Measurements from ENCODE around the gene ALG12. TPM values are rescaled to one million over a fixed set of nuclear protein-coding genes. Genes with fewer than 3 reads are reported as not detected.
A peak's percentile ranks its signal among the peaks of the same experiment; 100 is the strongest.

Gene ALG12
- total RNA-seq, 4 donors from 2014 or later, result 10.1 to 24.4 (median 18.3) TPM

- Histone ChIP-seq H3K4me3 (peak overlapping the region; percentile 33 to 44 (median 39)), H3K27me3 (no peaks in the 10 kb centered on the region), H3K36me3 (no peaks in the 10 kb centered on the region), H3K4me1 (peaks cover 36 to 53% (median 40%) of the 10 kb centered on the region in 4 donors), H3K9me3 (no peaks in the 10 kb centered on the region), H3K27ac (peak overlapping the region; percentile 86 to 97 (median 92))
- peak; percentile 77 for TF ChIP-seq EP300 (IDR thresholded peaks at IDR 0.05; ENCODE audit: low read depth)
- peak; percentile 79 to 83 (median 82) for TF ChIP-seq POLR2AphosphoS5 (IDR thresholded peaks at IDR 0.05)
- TF ChIP-seq CTCF (IDR thresholded peaks at IDR 0.05), result no peak
- TF ChIP-seq POLR2A (IDR thresholded peaks at IDR 0.05), result peak; percentile 47
- intact Hi-C loops (cut with DNase I; ENCODE audit: low total_unique reads), result no loop called here
- in situ Hi-C loops (cut with MboI; ENCODE audit: low pct_ligation_motif_present in 1 of 4, low pct_unique_long_range_greater_than_20kb in 1 of 4, low sequenced_read_pairs in 3 of 4), result loop anchor here in 1 of 4 donors (10.0 kb wide), 1 partner anchor 49 kb away; no protein-coding TSS in a partner anchor
- DNase-seq, result peak; percentile 92
- WGBS, 2 donors (ENCODE audit: low coverage in 1 of 2), result 10% methylated on average over 19 of the region's 52 CpGs; no CpG with 5 or more reads in 1 of the 2 donors
Measured at GRCh38 chr22:49936018-49936972, 18.1 kb upstream of the ALG12 start.

DNA sequence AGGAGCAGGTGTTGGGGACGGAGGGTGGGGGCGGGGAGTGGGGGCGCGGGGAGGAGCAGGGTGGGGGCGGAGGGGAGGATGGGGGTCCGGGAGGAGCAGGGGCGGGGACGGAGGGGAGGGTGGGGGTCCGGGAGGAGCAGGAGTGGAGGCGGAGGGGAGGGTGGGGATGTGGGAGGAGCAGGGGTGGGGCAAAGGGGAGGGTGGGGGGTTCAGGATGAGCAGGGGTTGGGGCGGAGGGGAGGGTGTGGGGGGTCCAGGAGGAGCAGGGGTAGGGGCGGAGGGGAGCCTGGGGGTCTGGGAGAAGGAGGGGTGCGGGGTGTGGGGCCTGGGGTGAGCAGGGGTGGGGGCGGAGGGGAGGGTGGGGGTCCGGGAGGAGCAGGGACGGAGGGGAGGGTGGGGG is 17.3 kb upstream of the ALG12 start:
- in situ Hi-C loops (cut with MboI; ENCODE audit: low pct_ligation_motif_present in 1 of 4, low pct_unique_long_range_greater_than_20kb in 1 of 4, low sequenced_read_pairs in 3 of 4), result loop anchor here in 1 of 4 donors (10.0 kb wide), 1 partner anchor 49 kb away; no protein-coding TSS in a partner anchor

DNA sequence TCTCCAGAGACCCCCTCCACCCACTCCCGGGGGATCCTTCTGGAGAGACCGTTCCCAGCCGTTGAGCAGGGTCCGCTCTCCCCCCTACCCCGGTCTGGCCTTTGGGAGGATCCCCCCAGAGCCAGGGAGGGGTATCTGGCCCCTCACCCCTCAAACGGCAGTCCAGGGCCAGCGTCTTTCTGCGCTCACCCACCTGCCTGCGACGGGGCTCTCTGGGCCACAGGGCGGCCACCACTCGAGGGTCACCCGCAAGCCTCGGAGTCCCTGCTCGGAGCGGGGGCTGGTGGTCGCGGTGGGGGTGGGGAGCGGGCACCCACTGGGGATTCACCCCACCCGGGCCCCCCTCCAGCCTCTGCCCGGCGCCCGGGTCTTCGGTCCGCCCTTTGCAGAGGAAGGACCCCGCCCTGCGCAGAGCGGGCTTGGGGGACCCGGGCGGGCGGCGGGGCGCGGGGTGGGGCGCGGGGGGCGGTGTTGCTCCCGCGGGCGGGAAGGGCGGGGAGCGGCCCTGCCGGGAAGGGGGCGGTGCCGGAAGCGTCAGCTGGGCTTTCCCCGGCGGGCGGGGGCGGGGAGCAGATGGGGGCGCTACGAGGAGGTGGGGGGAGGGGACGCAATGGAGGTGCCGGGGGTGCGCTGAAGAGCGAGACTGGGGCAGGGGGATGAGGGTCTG is 16.8 kb upstream of the ALG12 start:
- in situ Hi-C loops (cut with MboI; ENCODE audit: low pct_ligation_motif_present in 1 of 4, low pct_unique_long_range_greater_than_20kb in 1 of 4, low sequenced_read_pairs in 3 of 4) (loop anchor here in 2 of 4 donors (5.0 to 10.0 kb wide), 2 partner anchors 50 to 97 kb away; no protein-coding TSS in a partner anchor), intact Hi-C loops (cut with DNase I; ENCODE audit: low total_unique reads) (no loop called here)
- Histone ChIP-seq H3K36me3 (no peaks in the 10 kb centered on the region), H3K4me3 (peak overlapping the region; percentile 24 to 44 (median 38)), H3K27ac (peak overlapping the region; percentile 86 to 97 (median 92)), H3K27me3 (no peaks in the 10 kb centered on the region), H3K9me3 (no peaks in the 10 kb centered on the region), H3K4me1 (peaks cover 36 to 57% (median 43%) of the 10 kb centered on the region in 4 donors)
- peak; percentile 92 for DNase-seq
- 18% methylated on average over 16 of the region's 56 CpGs; no CpG with 5 or more reads in 1 of the 2 donors for WGBS, 2 donors (ENCODE audit: low coverage in 1 of 2)
- TF ChIP-seq POLR2A (IDR thresholded peaks at IDR 0.05) (no peak), CTCF (IDR thresholded peaks at IDR 0.05) (no peak), POLR2AphosphoS5 (IDR thresholded peaks at IDR 0.05) (peak in 1 of 3 donors; percentile 24), EP300 (IDR thresholded peaks at IDR 0.05; ENCODE audit: low read depth) (no peak)

More for the DNA sequence above, 17.3 kb upstream of the ALG12 start:
- Histone ChIP-seq H3K36me3 (no peaks in the 10 kb centered on the region), H3K4me1 (peaks cover 36 to 56% (median 43%) of the 10 kb centered on the region in 4 donors), H3K4me3 (peak overlapping the region; percentile 33 to 44 (median 39)), H3K9me3 (no peaks in the 10 kb centered on the region), H3K27ac (peak overlapping the region; percentile 86 to 97 (median 92)), H3K27me3 (no peaks in the 10 kb centered on the region)
- TF ChIP-seq POLR2A (IDR thresholded peaks at IDR 0.05) (no peak), EP300 (IDR thresholded peaks at IDR 0.05; ENCODE audit: low read depth) (no peak), CTCF (IDR thresholded peaks at IDR 0.05) (no peak), POLR2AphosphoS5 (IDR thresholded peaks at IDR 0.05) (no peak)
- DNase-seq, result no peak
- 0% methylated on average over 1 of the region's 16 CpGs; no CpG with 5 or more reads in 1 of the 2 donors for WGBS, 2 donors (ENCODE audit: low coverage in 1 of 2)
- intact Hi-C loops (cut with DNase I; ENCODE audit: low total_unique reads), result no loop called here
